Heart right ventricle (tissue), 16 donors: Measurements from ENCODE around the gene RSF1. TPM values are rescaled to one million over a fixed set of nuclear protein-coding genes. Genes with fewer than 3 reads are reported as not detected.

Experiments used
- ATAC-seq, 8 donors: fragments of 200-7000 bp; cut with Tn5 transposase; one replicate each; pipeline ENCODE4 v1.9.1; 2020; ENCODE audit warnings: mild to moderate bottlenecking in 8 of 8, moderate library complexity in 8 of 8, moderate number of reproducible peaks in 1 of 8
- DNase-seq, 2 donors: peaks; one replicate each; pipeline ENCODE4 v3.0.0-alpha.2; 2020
- H3K27ac ChIP-seq, 10 donors: fragments of 200-600 bp; sonication (generic) in 2 of 10; one replicate each; pipeline versions ENCODE4 v1.5.0 to v1.8.0; 2020 to 2022; ENCODE audit warnings: mild to moderate bottlenecking in 3 of 10
- H3K27me3 ChIP-seq, 7 donors: fragments of 200-600 bp; one replicate each; pipeline ENCODE4 v1.8.0; 2021 to 2022; ENCODE audit warnings: mild to moderate bottlenecking in 2 of 7
- H3K36me3 ChIP-seq, 9 donors: fragments of 200-600 bp; sonication (generic) in 1 of 9; one replicate each; pipeline versions ENCODE4 v1.5.0 to v1.8.0; 2020 to 2022; ENCODE audit warnings: mild to moderate bottlenecking in 2 of 9
- H3K4me1 ChIP-seq, 9 donors: fragments of 200-600 bp; sonication (generic) in 1 of 9; one replicate each; pipeline versions ENCODE4 v1.5.0 to v1.8.0; 2020 to 2022; ENCODE audit warnings: mild to moderate bottlenecking in 4 of 9
- H3K4me3 ChIP-seq, 10 donors: fragments of 200-600 bp; sonication (generic) in 2 of 10; one replicate each; pipeline versions ENCODE4 v1.5.0 to v1.8.0; 2020 to 2022; ENCODE audit warnings: mild to moderate bottlenecking in 7 of 10, moderate library complexity in 2 of 10
- H3K9me3 ChIP-seq, 11 donors: fragments of 200-600 bp in 10 of 11; sonication (generic) in 2 of 11; one replicate each; pipeline versions ENCODE4 v1.5.0 to v1.8.0; 2013 to 2022; ENCODE audit warnings: mild to moderate bottlenecking in 2 of 11, control low read depth in 1 of 11, moderate library complexity in 1 of 11
- WGBS, 2 donors: extraction: QIAGEN DNeasy Blood & Tissue Kit; methylation state at CpG; one replicate each; pipeline ENCODE4 v1.1.7; 2013; ENCODE audit warnings: inconsistent platforms in 1 of 2; 5-methylcytosine and 5-hydroxymethylcytosine counted together
- intact Hi-C, 10 donors: fragments of 100-400 bp; cut with DNase I; formaldehyde crosslinking; loops; one replicate each; pipeline versions ENCODE4 v1.11.1 to v1.14.2; 2022
- polyA plus RNA-seq, 2 donors: library from polyadenylated mRNA; stranded (reverse); fragments of 200-250 nt; gene quantifications; one replicate each; pipeline ENCODE4 v1.2.3, GENCODE V29; 2013
- total RNA-seq, 10 donors: library from RNA; stranded (reverse); fragmentation: NEBNext Ultra II Directional in 3 of 10; extraction: Animal tissue kit (Norgen Biotek cat#: 25700) in 3 of 10; gene quantifications; one replicate each; pipeline versions ENCODE4 v1.2.1 to v1.2.4, GENCODE V29; 2021 to 2023
- TF ChIP-seq, protein P1 (sequence below), 9 donors: fragments of 200-600 bp; sonication (generic) in 2 of 9; IDR thresholded peaks; one replicate each; pipeline versions ENCODE4 v1.5.0 to v1.8.0; 2021 to 2022; ENCODE audit warnings: antibody characterized with exemption in 9 of 9, mild to moderate bottlenecking in 5 of 9, moderate library complexity in 1 of 9
- donor health status: Arrhythmogenic right ventricular cardiomyopathy.
- donor health status: ischemic (EF 13 %, LVEDD 7.1; RV severe dilation, severe dysfunction).
- donor health status: healthy with polysubstance abuse.
- donor health status: DM: no; HTN: yes; CAD: no.
- donor health status: DM: no; HTN: no; CAD: no.
- donor health status: ischemic (EF 25% LVEDD 6.9; RV normal size, moderate dysfunction).
- donor health status: ischemic (EF 25% LVEDD 5.7; RV mildly dilated, moderate dysfunction).
- donor health status: healthy.
- donor health status: DM: yes; HTN: yes; CAD: no.
- donor health status: Ischemic cardiomyopathy.
- donor health status: ischemic (EF 35%, LVEDD 5.7; RV mildly dilated, moderate dysfunction).
- donor health status: nonischemic (EF 11% LVEDD 7.7; RV severe dilation, severe dysfunction).
- donor health status: DM: yes; HTN: yes; CAD: no.
- donor health status: PGD.
- donor health status: ischemic (EF 29% LVEDD 5.4; RV normal size, mild dysfunction).
- donor health status: nonischemic (EF 23%, LVEDD 6.1; RV moderate dilation, normal function).

The RSF1 gene
- total and polyA plus RNA-seq, 12 donors: 4.6 to 55.9 (median 42.6) TPM

- Histone ChIP-seq H3K4me3 (no peak overlapping the region), H3K27me3 (no peaks in the 10 kb centered on the region), H3K9me3 (peaks cover 0 to 7% (median under 1%) of the 10 kb centered on the region in 11 donors), H3K36me3 (peaks cover 0 to 83% (median 9%) of the 10 kb centered on the region in 9 donors), H3K27ac (no peak overlapping the region), H3K4me1 (no peaks in the 10 kb centered on the region)
- ATAC-seq (no peak), DNase-seq (no peak)
- TF ChIP-seq, protein P1, sequence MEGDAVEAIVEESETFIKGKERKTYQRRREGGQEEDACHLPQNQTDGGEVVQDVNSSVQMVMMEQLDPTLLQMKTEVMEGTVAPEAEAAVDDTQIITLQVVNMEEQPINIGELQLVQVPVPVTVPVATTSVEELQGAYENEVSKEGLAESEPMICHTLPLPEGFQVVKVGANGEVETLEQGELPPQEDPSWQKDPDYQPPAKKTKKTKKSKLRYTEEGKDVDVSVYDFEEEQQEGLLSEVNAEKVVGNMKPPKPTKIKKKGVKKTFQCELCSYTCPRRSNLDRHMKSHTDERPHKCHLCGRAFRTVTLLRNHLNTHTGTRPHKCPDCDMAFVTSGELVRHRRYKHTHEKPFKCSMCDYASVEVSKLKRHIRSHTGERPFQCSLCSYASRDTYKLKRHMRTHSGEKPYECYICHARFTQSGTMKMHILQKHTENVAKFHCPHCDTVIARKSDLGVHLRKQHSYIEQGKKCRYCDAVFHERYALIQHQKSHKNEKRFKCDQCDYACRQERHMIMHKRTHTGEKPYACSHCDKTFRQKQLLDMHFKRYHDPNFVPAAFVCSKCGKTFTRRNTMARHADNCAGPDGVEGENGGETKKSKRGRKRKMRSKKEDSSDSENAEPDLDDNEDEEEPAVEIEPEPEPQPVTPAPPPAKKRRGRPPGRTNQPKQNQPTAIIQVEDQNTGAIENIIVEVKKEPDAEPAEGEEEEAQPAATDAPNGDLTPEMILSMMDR (IDR thresholded peaks at IDR 0.05): no peak
- intact Hi-C loops: no loop called here
- WGBS, 2 donors: 97 to 98% methylated on average over 2 of the region's 2 CpGs
These were observed 84.0 kb downstream of the RSF1 start for GRCh38 chr11:77736473-77736872.

DNA sequence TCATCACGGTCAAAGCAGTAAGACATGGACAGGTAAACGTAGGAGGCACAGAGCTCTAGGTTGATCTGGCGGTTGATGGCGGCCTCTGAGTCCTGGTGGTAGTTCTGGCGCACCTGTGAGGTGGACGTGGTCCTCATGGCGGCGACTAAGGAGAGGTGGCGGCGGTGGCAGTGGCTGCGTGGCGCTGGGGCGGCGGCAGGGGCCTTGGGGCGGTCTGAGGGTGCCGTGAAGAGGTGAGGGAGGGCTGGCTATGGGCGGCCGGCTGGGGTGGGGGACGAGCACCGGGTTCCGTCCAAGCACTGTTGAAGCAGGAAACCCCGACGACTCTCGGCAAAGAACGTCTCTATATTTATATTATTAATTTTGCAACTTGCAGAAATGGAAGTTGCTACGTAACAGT is 85.6 kb downstream of the RSF1 start:
- 98% methylated on average over 26 of the region's 26 CpGs for WGBS, 2 donors
- Histone ChIP-seq H3K4me1 (no peaks in the 10 kb centered on the region), H3K4me3 (no peak overlapping the region), H3K27ac (no peak overlapping the region), H3K27me3 (no peaks in the 10 kb centered on the region), H3K9me3 (peaks cover 0 to 20% (median 11%) of the 10 kb centered on the region in 11 donors), H3K36me3 (peaks cover 0 to 84% (median 9%) of the 10 kb centered on the region in 9 donors)
- TF ChIP-seq, protein P1 (IDR thresholded peaks at IDR 0.05): no peak
- intact Hi-C loops: no loop called here
- DNase-seq: no peak
- ATAC-seq: no peak

DNA sequence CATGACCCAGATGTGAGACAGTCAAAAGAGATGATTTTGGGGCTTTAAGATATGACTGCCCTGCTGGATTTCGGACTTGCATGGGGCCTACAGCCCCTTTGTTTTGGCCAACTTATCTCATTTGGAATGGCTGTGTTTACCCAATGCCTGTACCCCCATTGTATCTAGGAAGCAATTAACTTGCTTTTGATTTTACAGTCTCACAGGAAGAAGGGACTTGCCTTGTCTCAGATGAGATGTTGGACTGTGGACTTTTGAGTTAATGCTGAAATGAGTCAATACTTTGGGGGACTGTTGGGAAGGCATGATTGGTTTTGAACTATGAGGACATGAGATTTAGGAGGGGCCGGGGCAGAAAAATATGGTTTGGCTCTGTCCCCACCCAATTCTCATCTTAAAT is 88.4 kb downstream of the RSF1 start:
- 95 to 98% methylated on average over 2 of the region's 2 CpGs for WGBS, 2 donors
- intact Hi-C loops: no loop called here

GRCh38 chr11:77730789-77731188 is 89.7 kb downstream of the RSF1 start:
- ATAC-seq: no peak
- Histone ChIP-seq H3K9me3 (peaks cover 0 to 20% (median 11%) of the 10 kb centered on the region in 11 donors), H3K27ac (no peak overlapping the region), H3K36me3 (peaks cover 0 to 52% (median 9%) of the 10 kb centered on the region in 9 donors), H3K27me3 (no peaks in the 10 kb centered on the region), H3K4me1 (no peaks in the 10 kb centered on the region), H3K4me3 (no peak overlapping the region)
- WGBS, 2 donors: 96 to 97% methylated on average over 3 of the region's 3 CpGs
- no peak for DNase-seq
- TF ChIP-seq, protein P1 (IDR thresholded peaks at IDR 0.05): no peak
- intact Hi-C loops: no loop called here

More for the DNA sequence above, 88.4 kb downstream of the RSF1 start:
- DNase-seq (no peak), ATAC-seq (no peak)
- H3K4me3 ChIP-seq: no peak overlapping the region
- H3K9me3 ChIP-seq: peaks cover 0 to 20% (median 11%) of the 10 kb centered on the region in 11 donors
- no peaks in the 10 kb centered on the region for H3K4me1 ChIP-seq
- no peaks in the 10 kb centered on the region for H3K27me3 ChIP-seq
- H3K27ac ChIP-seq: no peak overlapping the region
- peaks cover 0 to 59% (median 9%) of the 10 kb centered on the region in 9 donors for H3K36me3 ChIP-seq
- TF ChIP-seq, protein P1 (IDR thresholded peaks at IDR 0.05): no peak
